ENCODE data around the gene PLCB1.
A peak's percentile ranks its signal among the peaks of the same experiment; 100 is the strongest.

The PLCB1 gene

GRCh38 chr20:8518878-8519277 is 386.8 kb downstream of the PLCB1 start:
- Histone ChIP-seq H3K4me1 (ENCODE audit: control extremely low read depth in 1 of 4, control insufficient read depth in 4 of 4, insufficient read depth in 4 of 4, low read length in 3 of 4) (peaks cover 4 to 9% (median 6%) of the 10 kb centered on the region in 4 experiments), H3K36me3 (ENCODE audit: control insufficient read depth in 4 of 4, insufficient read depth in 4 of 4, low read length in 3 of 4) (peaks cover 0 to 3% (median 0%) of the 10 kb centered on the region in 4 experiments), H3K27me3 (replicated peaks in 2 of 5; ENCODE audit: control insufficient read depth in 4 of 5, insufficient read depth in 5 of 5, low read length in 4 of 5) (no peaks in the 10 kb centered on the region), H3K27ac (ENCODE audit: insufficient read depth in 1 of 2, low read depth in 1 of 2, low read length in 2 of 2, poor library complexity in 1 of 2, severe bottlenecking in 2 of 2) (no peak overlapping the region), H3K4me3 (ENCODE audit: control insufficient read depth in 1 of 7, extremely low read depth in 1 of 7, insufficient read depth in 4 of 7, low read depth in 2 of 7, low read length in 6 of 7) (peak overlapping the region in 5 of 7 experiments; percentile 9 to 68 (median 44)), H3K9me3 (ENCODE audit: control extremely low read depth in 1 of 5, control insufficient read depth in 4 of 5, insufficient read depth in 2 of 5, low read depth in 1 of 5, low read length in 4 of 5) (peaks cover 0 to 4% (median 2%) of the 10 kb centered on the region in 5 experiments)
- no peak for DNase-seq
- POLR2A ChIA-PET: no interaction called here
- WGBS (ENCODE audit: insufficient coverage): 84% methylated on average over 3 of the region's 4 CpGs
- CTCF ChIA-PET: interaction anchor here (1.0 to 1.2 kb wide), 2 partner anchors 129 to 170 kb away, joined by 3 read pairs; no protein-coding TSS in a partner anchor

GRCh38 chr20:8519887-8520286 is 387.8 kb downstream of the PLCB1 start:
- no CpG with 5 or more reads among the region's 1 CpG for WGBS (ENCODE audit: insufficient coverage)
- H3K9me3 ChIP-seq (ENCODE audit: control extremely low read depth in 1 of 5, control insufficient read depth in 4 of 5, insufficient read depth in 2 of 5, low read depth in 1 of 5, low read length in 4 of 5): peaks cover 0 to 4% (median 2%) of the 10 kb centered on the region in 5 experiments
- no peaks in the 10 kb centered on the region for H3K27me3 ChIP-seq (replicated peaks in 2 of 5; ENCODE audit: control insufficient read depth in 4 of 5, insufficient read depth in 5 of 5, low read length in 4 of 5)
- ChIA-PET POLR2A (no interaction called here), CTCF (interaction anchor here (1.0 kb wide), 1 partner anchor 12 kb away, joined by 3 read pairs; no protein-coding TSS in a partner anchor)
- H3K36me3 ChIP-seq (ENCODE audit: control insufficient read depth in 4 of 4, insufficient read depth in 4 of 4, low read length in 3 of 4): peaks cover 0 to 3% (median 0%) of the 10 kb centered on the region in 4 experiments
- H3K4me1 ChIP-seq (ENCODE audit: control extremely low read depth in 1 of 4, control insufficient read depth in 4 of 4, insufficient read depth in 4 of 4, low read length in 3 of 4): peaks cover 4 to 9% (median 6%) of the 10 kb centered on the region in 4 experiments
- no peak overlapping the region for H3K4me3 ChIP-seq (ENCODE audit: control insufficient read depth in 1 of 7, extremely low read depth in 1 of 7, insufficient read depth in 4 of 7, low read depth in 2 of 7, low read length in 6 of 7)
- no peak overlapping the region for H3K27ac ChIP-seq (ENCODE audit: insufficient read depth in 1 of 2, low read depth in 1 of 2, low read length in 2 of 2, poor library complexity in 1 of 2, severe bottlenecking in 2 of 2)
- DNase-seq: no peak

- no peaks in the 10 kb centered on the region for H3K9me3 ChIP-seq (ENCODE audit: control extremely low read depth in 1 of 5, control insufficient read depth in 4 of 5, insufficient read depth in 2 of 5, low read depth in 1 of 5, low read length in 4 of 5)
- ChIA-PET CTCF (interaction anchor here (0.7 to 1.5 kb wide), 5 partner anchors 14 to 130 kb away, joined by 3 read pairs; no protein-coding TSS in a partner anchor), POLR2A (no interaction called here)
- 100% methylated on average over 4 of the region's 4 CpGs for WGBS (ENCODE audit: insufficient coverage)
- H3K4me3 ChIP-seq (ENCODE audit: control insufficient read depth in 1 of 7, extremely low read depth in 1 of 7, insufficient read depth in 4 of 7, low read depth in 2 of 7, low read length in 6 of 7): no peak overlapping the region
- H3K27ac ChIP-seq (ENCODE audit: insufficient read depth in 1 of 2, low read depth in 1 of 2, low read length in 2 of 2, poor library complexity in 1 of 2, severe bottlenecking in 2 of 2): no peak overlapping the region
- DNase-seq: no peak
- H3K36me3 ChIP-seq (ENCODE audit: control insufficient read depth in 4 of 4, insufficient read depth in 4 of 4, low read length in 3 of 4): peaks cover 0 to under 1% (median 0%) of the 10 kb centered on the region in 4 experiments
- H3K27me3 ChIP-seq (replicated peaks in 2 of 5; ENCODE audit: control insufficient read depth in 4 of 5, insufficient read depth in 5 of 5, low read length in 4 of 5): no peaks in the 10 kb centered on the region
- H3K4me1 ChIP-seq (ENCODE audit: control extremely low read depth in 1 of 4, control insufficient read depth in 4 of 4, insufficient read depth in 4 of 4, low read length in 3 of 4): peaks cover 4 to 9% (median 6%) of the 10 kb centered on the region in 4 experiments
These were observed 390.1 kb downstream of the PLCB1 start for GRCh38 chr20:8522168-8522567.

- Histone ChIP-seq H3K27me3 (replicated peaks in 2 of 5; ENCODE audit: control insufficient read depth in 4 of 5, insufficient read depth in 5 of 5, low read length in 4 of 5) (no peaks in the 10 kb centered on the region), H3K27ac (ENCODE audit: insufficient read depth in 1 of 2, low read depth in 1 of 2, low read length in 2 of 2, poor library complexity in 1 of 2, severe bottlenecking in 2 of 2) (no peak overlapping the region), H3K9me3 (ENCODE audit: control extremely low read depth in 1 of 5, control insufficient read depth in 4 of 5, insufficient read depth in 2 of 5, low read depth in 1 of 5, low read length in 4 of 5) (no peaks in the 10 kb centered on the region), H3K4me1 (ENCODE audit: control extremely low read depth in 1 of 4, control insufficient read depth in 4 of 4, insufficient read depth in 4 of 4, low read length in 3 of 4) (peaks cover 4 to 13% (median 11%) of the 10 kb centered on the region in 4 experiments), H3K4me3 (ENCODE audit: control insufficient read depth in 1 of 7, extremely low read depth in 1 of 7, insufficient read depth in 4 of 7, low read depth in 2 of 7, low read length in 6 of 7) (no peak overlapping the region), H3K36me3 (ENCODE audit: control insufficient read depth in 4 of 4, insufficient read depth in 4 of 4, low read length in 3 of 4) (no peaks in the 10 kb centered on the region)
- POLR2A ChIA-PET: interaction anchor here (0.6 kb wide), 1 partner anchor 376 kb away, joined by 4 read pairs; no protein-coding TSS in a partner anchor
- peak in 1 of 3 donors; percentile 47 for DNase-seq
- CTCF ChIA-PET: interaction anchor here (0.8 kb wide), 1 partner anchor 13 kb away, joined by 3 read pairs; no protein-coding TSS in a partner anchor
- WGBS (ENCODE audit: insufficient coverage): 100% methylated on average over 1 of the region's 5 CpGs
These were observed 391.6 kb downstream of the PLCB1 start for GRCh38 chr20:8523684-8524083.

- no peaks in the 10 kb centered on the region for H3K9me3 ChIP-seq (ENCODE audit: control extremely low read depth in 1 of 5, control insufficient read depth in 4 of 5, insufficient read depth in 2 of 5, low read depth in 1 of 5, low read length in 4 of 5)
- no peaks in the 10 kb centered on the region for H3K36me3 ChIP-seq (ENCODE audit: control insufficient read depth in 4 of 4, insufficient read depth in 4 of 4, low read length in 3 of 4)
- H3K4me1 ChIP-seq (ENCODE audit: control extremely low read depth in 1 of 4, control insufficient read depth in 4 of 4, insufficient read depth in 4 of 4, low read length in 3 of 4): peaks cover 0 to 12% (median 11%) of the 10 kb centered on the region in 4 experiments
- H3K27me3 ChIP-seq (replicated peaks in 2 of 5; ENCODE audit: control insufficient read depth in 4 of 5, insufficient read depth in 5 of 5, low read length in 4 of 5): no peaks in the 10 kb centered on the region
- POLR2A ChIA-PET: no interaction called here
- no peak overlapping the region for H3K4me3 ChIP-seq (ENCODE audit: control insufficient read depth in 1 of 7, extremely low read depth in 1 of 7, insufficient read depth in 4 of 7, low read depth in 2 of 7, low read length in 6 of 7)
- WGBS (ENCODE audit: insufficient coverage): 95% methylated on average over 4 of the region's 5 CpGs
- no peak overlapping the region for H3K27ac ChIP-seq (ENCODE audit: insufficient read depth in 1 of 2, low read depth in 1 of 2, low read length in 2 of 2, poor library complexity in 1 of 2, severe bottlenecking in 2 of 2)
- DNase-seq: no peak
- CTCF ChIA-PET: interaction anchor here (0.8 to 2.1 kb wide), 2 partner anchors 12 to 14 kb away, joined by 3 to 8 read pairs; no protein-coding TSS in a partner anchor
These were observed 392.3 kb downstream of the PLCB1 start for GRCh38 chr20:8524101-8525016.

GRCh38 chr20:8525017-8525343 is 392.9 kb downstream of the PLCB1 start:
- Histone ChIP-seq H3K4me1 (ENCODE audit: control extremely low read depth in 1 of 4, control insufficient read depth in 4 of 4, insufficient read depth in 4 of 4, low read length in 3 of 4) (peaks cover 0 to 14% (median 8%) of the 10 kb centered on the region in 4 experiments), H3K27ac (ENCODE audit: insufficient read depth in 1 of 2, low read depth in 1 of 2, low read length in 2 of 2, poor library complexity in 1 of 2, severe bottlenecking in 2 of 2) (no peak overlapping the region), H3K36me3 (ENCODE audit: control insufficient read depth in 4 of 4, insufficient read depth in 4 of 4, low read length in 3 of 4) (no peaks in the 10 kb centered on the region), H3K9me3 (ENCODE audit: control extremely low read depth in 1 of 5, control insufficient read depth in 4 of 5, insufficient read depth in 2 of 5, low read depth in 1 of 5, low read length in 4 of 5) (no peaks in the 10 kb centered on the region), H3K27me3 (replicated peaks in 2 of 5; ENCODE audit: control insufficient read depth in 4 of 5, insufficient read depth in 5 of 5, low read length in 4 of 5) (no peaks in the 10 kb centered on the region), H3K4me3 (ENCODE audit: control insufficient read depth in 1 of 7, extremely low read depth in 1 of 7, insufficient read depth in 4 of 7, low read depth in 2 of 7, low read length in 6 of 7) (no peak overlapping the region)
- CTCF ChIA-PET: interaction anchor here (2.1 kb wide), 1 partner anchor 11 kb away, joined by 8 read pairs; no protein-coding TSS in a partner anchor
- POLR2A ChIA-PET: no interaction called here
- DNase-seq: no peak

GRCh38 chr20:8526610-8527009 is 394.5 kb downstream of the PLCB1 start:
- 80% methylated on average over 1 of the region's 2 CpGs for WGBS (ENCODE audit: insufficient coverage)
- Histone ChIP-seq H3K36me3 (ENCODE audit: control insufficient read depth in 4 of 4, insufficient read depth in 4 of 4, low read length in 3 of 4) (no peaks in the 10 kb centered on the region), H3K4me3 (ENCODE audit: control insufficient read depth in 1 of 7, extremely low read depth in 1 of 7, insufficient read depth in 4 of 7, low read depth in 2 of 7, low read length in 6 of 7) (no peak overlapping the region), H3K27ac (ENCODE audit: insufficient read depth in 1 of 2, low read depth in 1 of 2, low read length in 2 of 2, poor library complexity in 1 of 2, severe bottlenecking in 2 of 2) (no peak overlapping the region), H3K27me3 (replicated peaks in 2 of 5; ENCODE audit: control insufficient read depth in 4 of 5, insufficient read depth in 5 of 5, low read length in 4 of 5) (no peaks in the 10 kb centered on the region), H3K9me3 (ENCODE audit: control extremely low read depth in 1 of 5, control insufficient read depth in 4 of 5, insufficient read depth in 2 of 5, low read depth in 1 of 5, low read length in 4 of 5) (no peaks in the 10 kb centered on the region), H3K4me1 (ENCODE audit: control extremely low read depth in 1 of 4, control insufficient read depth in 4 of 4, insufficient read depth in 4 of 4, low read length in 3 of 4) (peaks cover 0 to 14% (median 8%) of the 10 kb centered on the region in 4 experiments)
- POLR2A ChIA-PET: no interaction called here
- no peak for DNase-seq
- CTCF ChIA-PET: interaction anchor here (1.3 to 2.1 kb wide), 2 partner anchors 9 to 11 kb away, joined by 5 to 8 read pairs; no protein-coding TSS in a partner anchor

All from common myeloid progenitor, CD34-positive (primary cell).